ENCODE data around the gene LHB. TPM values are rescaled to one million over a fixed set of nuclear protein-coding genes. Genes with fewer than 3 reads are reported as not detected.
"Not testable (repeated sequence)": the region's sequence is repeated elsewhere in the genome, so short reads cannot be mapped to it uniquely, and the experiment has no call there.

Gene LHB
- not detected in 2 replicates for total RNA-seq (2014; rRNA removed; shearing (Covaris generic))

DNA sequence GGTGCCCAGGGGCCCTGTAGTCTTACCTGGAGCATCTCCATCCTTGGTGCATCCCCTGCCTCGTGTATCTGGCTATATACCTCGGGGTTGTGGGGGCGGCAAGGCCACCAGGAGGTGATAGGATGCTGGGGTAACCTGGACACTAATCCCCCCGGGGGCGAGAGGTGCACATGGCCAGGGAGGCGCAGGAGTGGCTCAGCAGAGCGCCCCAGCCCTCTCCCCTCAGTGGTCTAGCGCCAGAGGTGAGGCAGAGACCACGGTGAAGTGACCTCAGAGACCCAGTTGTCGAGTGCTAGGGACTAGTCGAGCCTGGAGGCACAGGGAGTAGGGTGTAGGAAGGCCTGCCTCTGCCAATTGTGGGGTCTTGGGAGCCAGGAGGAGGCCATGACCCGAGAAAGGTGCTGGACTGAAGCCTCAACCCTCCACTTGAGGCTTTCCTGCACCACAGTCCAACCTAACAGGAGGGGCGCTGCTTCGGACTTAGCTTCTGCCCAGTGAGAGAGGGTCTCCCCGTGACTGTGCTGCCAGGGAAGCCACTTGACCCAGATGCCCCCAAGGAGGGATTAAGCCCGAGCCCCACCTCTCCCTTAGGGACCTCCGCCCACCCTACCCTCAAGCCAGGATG, at the start of gene LHB:
Gene LHB (minus strand): TSS at position 51 of the 625 bp plus-strand sequence. CDS start 10 bp downstream, at position 41.
- no peak for DNase-seq (ENCODE audit: low spot score)

DNA sequence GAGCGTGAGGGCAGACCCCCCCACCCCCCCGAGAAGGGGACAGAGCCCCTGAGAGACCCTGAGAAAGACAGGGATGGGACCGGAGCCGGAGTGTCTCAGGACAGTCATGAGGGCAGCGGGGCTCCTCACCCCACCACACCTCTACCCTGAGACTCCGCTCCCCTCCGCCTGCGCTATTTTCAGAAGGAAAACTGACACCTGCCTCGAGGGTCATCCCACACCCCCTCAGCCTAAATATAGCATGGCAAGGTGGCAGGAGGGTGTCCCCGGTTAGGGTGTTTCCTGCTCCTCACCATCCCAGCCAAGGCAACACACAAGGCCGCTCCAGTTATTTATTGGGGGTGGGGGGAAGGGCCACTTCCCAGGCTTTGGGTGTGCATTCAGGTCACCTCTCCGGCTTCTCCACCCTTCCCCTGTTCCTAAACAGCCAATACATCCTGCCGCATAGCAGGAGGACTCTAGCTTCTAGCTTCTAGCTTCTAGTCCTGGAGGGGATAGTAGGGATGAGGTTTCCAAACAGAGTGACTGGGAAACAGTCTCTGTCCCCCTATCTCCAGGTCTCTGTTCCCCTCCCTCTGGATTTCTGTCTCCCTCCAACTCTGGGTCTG, 49.1 kb upstream of the LHB start:
- no peak for DNase-seq (ENCODE audit: low spot score)

DNA sequence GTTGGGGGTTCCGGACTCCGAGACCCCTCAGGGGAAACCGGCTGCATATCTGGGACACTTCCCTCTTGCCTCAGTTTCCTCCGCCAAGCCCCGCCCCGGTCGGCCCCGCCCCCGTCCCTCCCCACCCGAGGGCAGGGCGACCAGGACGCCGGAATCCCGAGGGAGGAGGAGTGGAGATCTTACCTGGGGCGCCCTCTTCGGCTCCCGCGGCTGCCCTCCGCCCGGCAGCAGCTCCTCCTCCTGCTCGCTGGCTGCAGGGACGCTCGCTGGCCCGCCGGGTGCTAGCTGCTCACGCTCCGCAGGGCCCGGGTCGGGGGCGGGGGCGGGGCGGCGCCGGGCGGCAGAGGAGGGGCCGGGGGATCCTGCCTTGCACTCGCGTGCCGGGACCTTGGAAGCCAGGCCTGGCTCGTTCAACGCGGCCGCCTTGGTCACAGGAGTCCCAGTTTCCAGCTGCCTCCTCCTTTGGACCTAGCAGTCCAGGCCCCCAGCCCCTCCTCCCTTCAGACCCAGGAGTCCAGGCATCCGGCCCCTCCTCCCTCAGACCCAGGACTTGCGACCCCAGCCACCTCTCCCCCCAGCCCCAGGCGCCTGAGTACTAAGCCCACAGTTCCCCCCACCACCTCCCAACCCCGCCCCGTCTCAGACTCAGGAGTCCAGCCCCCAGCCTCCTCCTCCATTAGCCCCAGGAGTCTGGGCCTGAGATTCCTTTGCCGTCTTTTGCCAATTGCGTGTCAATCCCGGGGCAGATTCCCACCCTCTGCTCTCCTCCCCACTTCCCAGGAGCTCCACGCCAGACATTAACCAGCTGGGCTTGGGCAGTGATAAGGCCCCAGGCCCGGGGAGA, 48.1 kb upstream of the LHB start, which contains the start of gene NTF4:
Gene NTF4 (minus strand): TSS at position 51 of the 844 bp plus-strand sequence. CDS start 2,821 bp downstream, outside the sequence.
- DNase-seq (ENCODE audit: low spot score): no peak

GRCh38 chr19:49064029-49064629, 47.2 kb upstream of the LHB start:
- no peak for DNase-seq (ENCODE audit: low spot score)

DNA sequence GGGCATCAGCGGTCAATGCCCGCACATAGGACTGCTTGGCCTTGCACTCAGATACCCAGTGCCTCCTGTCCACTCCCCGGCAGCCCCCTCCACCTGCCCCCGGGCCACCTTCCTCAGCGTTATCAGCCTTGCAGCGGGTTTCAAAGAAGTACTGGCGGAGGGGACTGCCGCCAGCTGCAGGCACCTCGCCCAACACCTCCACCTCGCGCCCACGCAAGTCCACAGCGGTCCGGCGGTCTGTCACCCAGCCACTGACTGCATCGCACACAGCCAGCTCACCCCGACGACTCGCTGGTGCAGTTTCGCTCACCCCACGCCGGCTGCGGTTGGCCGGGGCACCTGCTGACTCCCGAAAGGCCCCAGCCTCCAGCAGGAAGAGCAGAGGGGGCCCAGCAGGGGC, 44.6 kb upstream of the LHB start:
- DNase-seq (ENCODE audit: low spot score): no peak

GRCh38 chr19:49061000-49061399, 44.1 kb upstream of the LHB start:
- DNase-seq (ENCODE audit: low spot score): no peak

GRCh38 chr19:49059053-49059452, 42.2 kb upstream of the LHB start:
- no peak for DNase-seq (ENCODE audit: low spot score)

- peak; percentile 6 for DNase-seq (ENCODE audit: low spot score)
Measured at GRCh38 chr19:49058562-49058961, 41.7 kb upstream of the LHB start.

DNA sequence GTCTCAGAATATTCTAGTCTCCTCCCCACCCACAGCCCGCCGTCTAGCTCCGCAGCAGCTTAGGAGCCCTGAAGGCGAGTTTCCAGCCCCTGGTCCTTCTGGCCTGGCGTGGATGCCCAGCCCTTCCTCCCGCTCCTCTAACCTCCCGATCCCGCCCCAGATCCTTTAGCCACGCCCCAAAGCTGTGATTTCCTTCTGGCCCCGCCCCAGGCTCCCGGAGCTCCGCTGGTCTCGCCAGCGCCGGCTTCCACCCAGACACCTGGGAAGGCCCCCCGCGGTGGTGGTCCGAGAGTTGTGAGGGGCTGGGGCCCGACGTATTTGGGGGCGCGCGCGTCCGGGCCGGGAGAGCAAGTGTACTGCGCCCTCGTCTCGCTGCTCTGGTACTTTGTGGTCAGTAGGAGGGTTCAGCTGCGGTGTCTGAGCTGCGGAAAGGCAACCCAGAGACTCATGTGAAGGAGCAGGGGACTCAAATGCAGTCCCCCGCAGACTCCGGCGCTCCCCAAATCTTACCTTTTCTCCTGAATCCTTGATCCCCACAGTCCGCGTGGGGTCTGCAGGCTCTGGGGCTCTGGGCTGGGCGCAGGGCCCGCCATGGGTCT, 40.8 kb upstream of the LHB start, which contains the start of gene CGB7:
Gene CGB7 (minus strand): TSS at position 114 of the 599 bp plus-strand sequence. CDS start 2,374 bp downstream, outside the sequence.
- peak; percentile 52 for DNase-seq (ENCODE audit: low spot score)

DNA sequence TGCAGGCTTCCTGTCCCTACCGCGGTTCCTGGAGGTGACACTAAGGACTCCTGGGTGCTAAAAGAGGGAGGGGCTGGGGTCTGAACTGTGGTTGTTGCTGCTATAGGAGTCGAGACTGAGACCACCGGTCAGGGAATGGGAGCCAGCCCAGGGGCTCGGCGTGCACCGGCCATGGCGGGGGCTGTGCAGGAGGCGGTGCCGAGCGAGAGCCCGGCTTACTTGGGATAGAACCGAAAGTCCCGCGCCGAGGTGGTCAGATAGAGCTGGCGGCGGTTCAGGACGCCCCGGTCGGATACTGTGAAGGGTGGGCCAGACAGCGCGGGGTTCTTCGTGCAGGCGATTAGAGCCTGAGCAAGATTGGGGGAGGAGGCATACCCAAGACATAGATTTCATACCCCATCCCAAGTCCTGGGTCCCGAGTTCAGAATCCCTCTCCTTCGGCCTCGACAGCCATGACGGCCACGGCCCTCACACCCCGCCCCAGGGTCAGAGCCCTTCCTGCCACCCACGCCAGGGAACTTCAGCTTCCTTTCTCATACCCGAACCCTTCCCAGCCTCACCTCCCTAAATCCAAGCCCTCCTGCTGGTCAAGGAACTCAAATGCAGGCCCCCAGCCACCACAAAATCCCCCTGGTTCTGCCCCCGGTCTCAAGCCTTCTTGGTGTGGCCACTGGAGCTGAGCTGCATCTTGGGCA, 40.2 kb upstream of the LHB start:
- DNase-seq (ENCODE audit: low spot score): not testable (repeated sequence)

DNA sequence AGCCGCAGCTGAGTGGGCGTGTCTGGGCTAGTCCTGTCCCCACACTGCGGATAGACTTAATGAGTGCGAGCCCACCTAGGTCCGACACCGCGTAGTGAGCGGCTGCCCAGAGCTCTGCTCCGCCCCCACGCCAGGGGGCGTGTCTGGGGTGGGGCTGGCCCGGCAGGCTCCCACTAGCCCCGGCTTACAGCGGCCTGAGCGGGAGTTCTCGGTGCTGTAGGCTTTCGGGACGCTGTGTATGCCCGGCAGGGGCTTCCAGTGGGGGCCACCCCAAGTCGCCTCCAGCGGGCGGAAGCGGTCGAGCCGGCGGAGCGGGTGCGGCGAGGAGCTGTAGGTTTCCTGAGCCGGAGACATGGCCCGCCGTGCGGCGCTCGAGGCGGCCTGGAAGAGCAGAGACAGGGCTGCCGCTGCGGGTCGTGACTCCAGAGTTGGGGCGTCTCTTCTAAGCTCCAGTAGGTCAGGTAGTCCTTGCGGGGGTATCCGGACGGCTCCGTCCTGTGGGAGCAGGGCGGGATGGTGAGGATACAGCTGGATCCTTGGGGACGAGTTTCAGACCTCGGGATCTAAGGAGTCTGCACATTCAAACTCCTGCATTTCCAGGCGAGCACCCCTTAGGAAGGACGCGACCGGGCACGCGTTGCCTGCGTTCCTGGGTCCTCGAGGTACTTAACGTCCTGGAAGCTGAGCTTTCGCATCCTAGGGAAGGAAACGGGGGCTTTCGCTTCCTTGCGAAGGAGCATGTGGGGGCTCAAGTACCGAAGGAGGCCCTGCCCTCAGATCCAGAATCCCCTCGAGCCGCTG, 39.4 kb upstream of the LHB start:
- peak; percentile 39 for DNase-seq (ENCODE audit: low spot score)

DNA sequence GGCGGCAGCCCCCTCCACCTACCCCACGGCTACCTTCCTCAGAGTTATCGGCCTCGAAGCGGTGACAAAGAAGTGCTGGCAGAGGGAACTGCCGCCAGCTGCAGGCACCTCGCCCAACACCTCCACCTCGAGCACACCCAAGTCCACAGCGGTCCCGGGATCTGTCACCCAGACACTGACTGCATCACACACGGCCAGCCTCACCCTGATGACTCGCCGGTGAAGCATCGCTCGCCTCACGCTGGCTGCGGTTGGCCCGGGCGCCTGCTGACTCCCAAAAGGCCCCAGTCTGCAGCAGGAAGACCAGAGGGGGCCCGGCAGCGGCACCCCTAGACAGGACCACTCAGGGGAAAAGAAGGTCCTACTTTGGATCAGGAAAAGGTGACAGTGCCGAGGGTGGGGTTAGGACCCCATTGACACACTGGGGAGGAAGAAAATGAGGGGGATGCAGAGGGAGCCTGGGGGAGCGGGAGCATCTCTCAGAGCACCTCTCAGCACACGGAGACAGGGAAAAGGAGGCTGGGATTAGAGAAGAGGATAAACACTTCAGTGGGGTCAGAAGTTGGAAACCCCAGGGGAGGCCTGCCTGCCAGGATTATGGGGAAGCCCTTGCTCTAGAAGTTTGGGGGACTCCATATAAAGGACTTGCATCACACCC, 33.6 kb upstream of the LHB start:
- peak; percentile 68 for DNase-seq (ENCODE audit: low spot score)

GRCh38 chr19:49049834-49050233, 32.9 kb upstream of the LHB start:
- not testable (repeated sequence) for DNase-seq (ENCODE audit: low spot score)

- DNase-seq (ENCODE audit: low spot score): not testable (repeated sequence)
Measured at GRCh38 chr19:49049011-49049410, 32.1 kb upstream of the LHB start, which contains the start of gene CGB8. CGB8 (minus strand) TSS chr19:49049111; CDS start chr19:49048739, 372 bp downstream.

- not testable (repeated sequence) for DNase-seq (ENCODE audit: low spot score)
Measured at GRCh38 chr19:49043548-49043947, 26.7 kb upstream of the LHB start, which contains the start of gene CGB5. CGB5 (plus strand) TSS chr19:49043848; CDS start chr19:49044210, 362 bp downstream.

- not testable (repeated sequence) for DNase-seq (ENCODE audit: low spot score)
Measured at GRCh38 chr19:49042666-49043065, 25.8 kb upstream of the LHB start.

GRCh38 chr19:49042177-49042576, 25.3 kb upstream of the LHB start:
- peak; percentile 57 for DNase-seq (ENCODE audit: low spot score)

DNA sequence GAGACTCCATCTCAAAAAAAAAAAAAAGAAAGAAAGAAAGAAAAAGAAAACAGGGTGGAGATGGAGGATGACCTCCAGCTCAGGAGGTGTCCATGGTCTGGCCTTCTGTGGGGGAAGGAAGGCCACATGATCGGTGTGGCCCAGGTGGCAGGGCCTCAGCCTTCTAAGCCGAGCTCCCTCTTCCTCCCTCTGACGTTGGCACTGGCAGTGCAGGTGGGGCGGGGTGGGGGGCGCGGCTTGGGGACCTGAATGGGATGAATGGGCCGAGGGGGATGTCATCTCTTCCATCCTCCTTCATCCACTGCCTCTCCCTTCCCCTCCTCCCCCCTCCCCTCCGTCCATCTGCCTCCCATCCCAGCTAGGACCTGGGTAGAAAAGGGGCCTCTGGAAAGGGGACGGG, 22.8 kb upstream of the LHB start:
- not testable (repeated sequence) for DNase-seq (ENCODE audit: low spot score)

Data from A172 (cell line).